C4-2B (cell line): ENCODE results near the gene RPRD1B.

Experiments
- H3K27ac ChIP-seq: fragments of 450-650 bp; 2 replicates; pipeline ENCODE4 v1.5.1; 2017
- ZFX ChIP-seq: fragments of 450-650 bp; IDR thresholded peaks from 2 replicates; pipeline ENCODE4 v1.6.1; 2017
- TF ChIP-seq, protein P1 (sequence below): fragments of 450-650 bp; conservative IDR thresholded peaks from 2 replicates; pipeline ENCODE4 v1.5.1; 2017; ENCODE audit warnings: mild to moderate bottlenecking

The RPRD1B gene

DNA sequence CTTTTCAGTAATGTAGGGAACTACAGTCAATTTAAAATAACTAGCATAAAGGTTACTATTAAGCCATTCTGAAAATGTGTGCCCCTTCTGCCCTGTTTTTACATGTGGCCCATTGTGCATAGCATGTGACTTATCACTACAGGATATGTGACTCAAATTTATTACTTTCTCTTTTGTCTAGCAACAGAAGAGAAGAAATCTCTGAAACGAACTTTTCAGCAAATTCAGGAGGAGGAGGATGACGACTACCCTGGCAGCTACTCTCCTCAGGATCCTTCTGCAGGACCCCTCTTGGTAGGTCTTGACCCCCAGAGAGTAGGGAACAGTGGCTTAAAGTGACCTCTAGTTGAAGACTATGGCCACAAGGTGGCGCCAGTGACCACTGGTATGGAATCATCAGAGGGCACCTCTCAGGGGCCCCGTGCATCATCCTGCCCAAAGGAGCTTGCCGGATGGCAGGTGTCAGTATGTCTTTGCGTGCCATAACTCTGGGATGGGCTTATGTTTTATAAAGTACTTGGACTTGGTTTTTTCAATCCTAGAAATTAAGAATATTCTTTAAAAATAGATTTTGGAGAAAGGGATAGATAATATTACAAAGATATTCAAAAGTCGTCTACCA is 23.9 kb downstream of the RPRD1B start:
- H3K27ac ChIP-seq: no peak overlapping the region
- no peak for TF ChIP-seq ZFX
- TF ChIP-seq, protein P1, sequence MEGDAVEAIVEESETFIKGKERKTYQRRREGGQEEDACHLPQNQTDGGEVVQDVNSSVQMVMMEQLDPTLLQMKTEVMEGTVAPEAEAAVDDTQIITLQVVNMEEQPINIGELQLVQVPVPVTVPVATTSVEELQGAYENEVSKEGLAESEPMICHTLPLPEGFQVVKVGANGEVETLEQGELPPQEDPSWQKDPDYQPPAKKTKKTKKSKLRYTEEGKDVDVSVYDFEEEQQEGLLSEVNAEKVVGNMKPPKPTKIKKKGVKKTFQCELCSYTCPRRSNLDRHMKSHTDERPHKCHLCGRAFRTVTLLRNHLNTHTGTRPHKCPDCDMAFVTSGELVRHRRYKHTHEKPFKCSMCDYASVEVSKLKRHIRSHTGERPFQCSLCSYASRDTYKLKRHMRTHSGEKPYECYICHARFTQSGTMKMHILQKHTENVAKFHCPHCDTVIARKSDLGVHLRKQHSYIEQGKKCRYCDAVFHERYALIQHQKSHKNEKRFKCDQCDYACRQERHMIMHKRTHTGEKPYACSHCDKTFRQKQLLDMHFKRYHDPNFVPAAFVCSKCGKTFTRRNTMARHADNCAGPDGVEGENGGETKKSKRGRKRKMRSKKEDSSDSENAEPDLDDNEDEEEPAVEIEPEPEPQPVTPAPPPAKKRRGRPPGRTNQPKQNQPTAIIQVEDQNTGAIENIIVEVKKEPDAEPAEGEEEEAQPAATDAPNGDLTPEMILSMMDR: peak; percentile 95

- no peak for TF ChIP-seq ZFX
- TF ChIP-seq, protein P1: no peak
- no peak overlapping the region for H3K27ac ChIP-seq
Observed at GRCh38 chr20:38059832-38060231, 26.3 kb downstream of the RPRD1B start.

DNA sequence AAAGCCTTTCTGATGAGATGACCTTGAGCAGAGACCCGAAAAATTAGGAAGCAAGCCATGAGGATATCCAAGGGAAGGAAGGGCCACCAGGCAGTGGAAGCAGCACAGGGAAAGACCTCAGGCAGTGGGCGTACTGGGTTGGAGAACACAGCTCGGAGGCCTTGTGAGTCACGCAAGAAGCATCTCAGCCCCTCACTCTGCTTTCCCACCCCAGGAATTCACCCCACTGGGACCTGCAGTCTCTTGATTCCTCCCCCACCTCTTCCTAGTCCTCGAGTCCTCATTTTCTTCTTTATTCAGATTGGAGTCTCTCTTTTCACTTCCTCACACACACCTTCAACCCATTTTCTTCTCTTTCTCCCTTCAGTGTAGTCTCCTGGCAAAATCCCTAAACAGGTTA is 27.0 kb downstream of the RPRD1B start:
- TF ChIP-seq, protein P1: no peak
- TF ChIP-seq ZFX: no peak
- no peak overlapping the region for H3K27ac ChIP-seq

- TF ChIP-seq, protein P1: no peak
- no peak for TF ChIP-seq ZFX
Observed at GRCh38 chr20:38061109-38061508, 27.6 kb downstream of the RPRD1B start.

GRCh38 chr20:38062890-38063289 is 29.3 kb downstream of the RPRD1B start:
- H3K27ac ChIP-seq: no peak overlapping the region
- TF ChIP-seq, protein P1: no peak

More at GRCh38 chr20:38061109-38061508, 27.6 kb downstream of the RPRD1B start:
- no peak overlapping the region for H3K27ac ChIP-seq

- no peak overlapping the region for H3K27ac ChIP-seq
- TF ChIP-seq, protein P1: no peak
- TF ChIP-seq ZFX: no peak
Observed at GRCh38 chr20:38063911-38064530, 30.5 kb downstream of the RPRD1B start.

DNA sequence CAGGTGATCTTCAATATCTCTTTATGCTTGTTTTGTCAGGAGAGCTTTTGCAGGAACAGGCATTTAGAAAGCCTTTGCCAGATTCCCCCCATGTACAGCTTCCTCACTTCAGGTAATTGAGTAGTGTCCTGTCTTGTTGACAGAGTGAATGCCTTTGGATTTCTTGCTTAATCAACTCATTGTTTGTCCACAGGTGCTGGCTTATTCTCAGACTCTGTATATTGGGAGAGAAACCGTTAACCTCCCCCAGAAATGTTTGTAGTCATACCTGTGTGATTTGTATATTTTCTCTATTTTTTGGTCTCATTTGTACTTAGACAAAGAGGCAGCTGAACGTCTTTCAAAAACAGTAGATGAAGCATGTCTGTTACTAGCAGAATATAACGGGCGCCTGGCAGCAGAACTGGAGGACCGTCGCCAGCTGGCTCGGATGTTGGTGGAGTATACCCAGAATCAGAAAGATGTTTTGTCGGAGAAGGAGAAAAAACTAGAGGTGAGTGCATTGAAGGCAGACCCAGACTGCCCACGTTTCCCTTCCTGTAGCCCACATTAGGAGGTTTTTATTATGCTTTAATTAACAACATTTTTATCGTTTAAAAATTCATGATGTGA is 32.3 kb downstream of the RPRD1B start:
- no peak overlapping the region for H3K27ac ChIP-seq
- no peak for TF ChIP-seq ZFX
- TF ChIP-seq, protein P1: no peak
